AG04449 (cell line): ENCODE results near the gene RPL21.

ENCODE experiments used
- CTCF ChIA-PET: fragments of 350-600 bp; formaldehyde crosslinking; extraction: SDS; loops from one replicate; lab custom pipeline; 2021; ENCODE audit warnings: antibody characterized with exemption; lab: Yijun Ruan, JAX
- POLR2A ChIA-PET: fragments of 400-600, 350-600 bp; formaldehyde crosslinking; extraction: SDS; loops from one replicate; lab custom pipeline; 2020; ENCODE audit warnings: antibody characterized with exemption, inconsistent platforms; lab: Yijun Ruan, JAX
- DNase-seq: peaks from one replicate; pipeline ENCODE4 v3.0.0-alpha.2; 2010; ENCODE audit warnings: low read depth, low spot score
- H3K4me3 ChIP-seq: 2 replicates; pipeline ENCODE4 v1.5.1; 2011; ENCODE audit warnings: low read depth, mild to moderate bottlenecking, control low read depth, low read length
- TF ChIP-seq, protein P1 (sequence below): IDR thresholded peaks from one replicate; pipeline ENCODE4 v1.5.1; 2011; ENCODE audit warnings: mild to moderate bottlenecking, moderate library complexity, low read length, control low read depth, inconsistent platforms; ENCODE audit not compliant: insufficient read depth; ENCODE audit errors: missing control alignments

The RPL21 gene

DNA sequence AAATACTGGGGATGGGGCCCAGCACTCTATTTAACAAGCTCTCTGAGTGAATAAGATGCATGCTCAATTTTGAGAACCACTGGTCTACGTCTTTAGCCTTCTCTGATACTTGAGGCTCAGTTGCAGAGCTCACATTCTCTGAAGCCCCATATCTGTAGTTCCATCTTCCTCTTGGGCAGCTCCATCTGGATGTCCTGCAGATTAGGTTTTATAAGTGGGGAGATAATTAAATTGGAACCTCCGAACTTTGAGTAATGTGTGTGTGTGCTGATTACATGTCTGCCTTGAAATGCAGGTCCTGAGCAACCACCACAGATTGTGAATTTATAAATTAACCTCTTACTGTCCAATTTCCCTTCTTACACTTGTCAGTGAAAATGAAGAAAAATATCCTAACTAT is 12.1 kb downstream of the RPL21 start:
- POLR2A ChIA-PET = no interaction called here
- no peak for DNase-seq
- TF ChIP-seq, protein P1, sequence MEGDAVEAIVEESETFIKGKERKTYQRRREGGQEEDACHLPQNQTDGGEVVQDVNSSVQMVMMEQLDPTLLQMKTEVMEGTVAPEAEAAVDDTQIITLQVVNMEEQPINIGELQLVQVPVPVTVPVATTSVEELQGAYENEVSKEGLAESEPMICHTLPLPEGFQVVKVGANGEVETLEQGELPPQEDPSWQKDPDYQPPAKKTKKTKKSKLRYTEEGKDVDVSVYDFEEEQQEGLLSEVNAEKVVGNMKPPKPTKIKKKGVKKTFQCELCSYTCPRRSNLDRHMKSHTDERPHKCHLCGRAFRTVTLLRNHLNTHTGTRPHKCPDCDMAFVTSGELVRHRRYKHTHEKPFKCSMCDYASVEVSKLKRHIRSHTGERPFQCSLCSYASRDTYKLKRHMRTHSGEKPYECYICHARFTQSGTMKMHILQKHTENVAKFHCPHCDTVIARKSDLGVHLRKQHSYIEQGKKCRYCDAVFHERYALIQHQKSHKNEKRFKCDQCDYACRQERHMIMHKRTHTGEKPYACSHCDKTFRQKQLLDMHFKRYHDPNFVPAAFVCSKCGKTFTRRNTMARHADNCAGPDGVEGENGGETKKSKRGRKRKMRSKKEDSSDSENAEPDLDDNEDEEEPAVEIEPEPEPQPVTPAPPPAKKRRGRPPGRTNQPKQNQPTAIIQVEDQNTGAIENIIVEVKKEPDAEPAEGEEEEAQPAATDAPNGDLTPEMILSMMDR = no peak
- H3K4me3 ChIP-seq = no peak overlapping the region
- CTCF ChIA-PET = interaction anchor here (0.6 to 3.8 kb wide), 4 partner anchors 9 to 278 kb away, joined by 3 to 16 read pairs (median 6); no protein-coding TSS in a partner anchor

DNA sequence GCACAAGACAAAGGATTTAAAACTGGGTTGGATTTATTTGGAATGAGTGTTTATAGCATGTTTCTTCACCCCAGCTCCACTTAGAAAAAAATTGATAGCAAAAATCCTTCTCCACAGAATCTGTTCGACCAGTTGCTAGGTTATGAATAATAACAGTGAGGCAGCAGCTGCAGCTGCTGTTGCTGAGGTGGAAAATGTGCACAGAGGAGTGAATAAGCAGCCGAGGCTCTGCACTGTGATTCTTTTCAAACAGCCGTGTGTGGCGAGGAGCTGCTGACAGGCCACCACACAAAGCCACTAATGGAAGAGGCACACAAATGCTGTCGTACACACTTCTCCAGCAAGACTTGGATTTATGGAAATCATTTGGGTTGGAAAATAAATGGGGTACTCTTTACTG is 12.8 kb downstream of the RPL21 start:
- ChIA-PET POLR2A (no interaction called here), CTCF (interaction anchor here (2.7 to 3.8 kb wide), 2 partner anchors 10 to 279 kb away, joined by 7 to 16 read pairs; no protein-coding TSS in a partner anchor)
- no peak overlapping the region for H3K4me3 ChIP-seq
- TF ChIP-seq, protein P1 = no peak
- no peak for DNase-seq

DNA sequence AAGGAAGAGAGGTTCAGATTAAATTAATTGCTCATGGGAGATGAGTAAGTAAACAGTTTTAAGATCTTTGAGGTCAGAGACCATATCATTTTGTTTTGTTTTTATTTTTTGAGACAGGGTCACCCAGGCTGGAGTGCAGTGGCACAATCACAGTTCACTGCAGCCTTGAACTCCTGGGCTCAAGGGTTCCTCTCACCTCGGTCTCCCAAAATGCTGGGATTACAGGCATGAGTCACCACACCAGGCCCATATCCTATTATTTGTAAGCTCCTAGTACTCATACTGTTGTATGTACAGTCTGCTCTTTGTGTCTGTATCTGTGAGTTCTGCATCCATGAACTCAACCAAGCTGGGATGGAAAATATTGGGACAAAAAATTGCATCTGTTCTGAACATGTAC is 13.3 kb downstream of the RPL21 start:
- no peak for DNase-seq
- POLR2A ChIA-PET = no interaction called here
- TF ChIP-seq, protein P1 = no peak
- CTCF ChIA-PET = interaction anchor here (1.1 to 3.8 kb wide), 3 partner anchors 10 to 280 kb away, joined by 3 to 16 read pairs (median 7); no protein-coding TSS in a partner anchor
- H3K4me3 ChIP-seq = no peak overlapping the region

DNA sequence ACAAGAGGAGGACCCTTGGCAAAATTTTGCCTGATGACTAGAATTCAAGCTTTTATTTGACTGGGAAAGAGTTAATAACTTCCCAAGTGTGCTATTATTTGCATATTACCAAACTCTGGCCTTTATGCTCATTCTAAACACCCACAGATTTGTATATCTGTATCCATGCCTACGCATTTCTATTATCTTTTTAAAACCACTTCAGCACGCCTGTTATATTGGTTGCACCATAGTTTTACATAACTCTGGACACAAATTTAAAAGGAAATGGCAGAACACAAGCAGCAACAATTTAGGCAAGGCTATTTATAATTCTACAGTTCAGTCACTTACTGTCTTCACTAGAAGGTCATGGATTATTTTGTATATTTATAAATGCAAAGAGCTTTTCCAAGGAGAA is 15.6 kb downstream of the RPL21 start:
- TF ChIP-seq, protein P1 = no peak
- DNase-seq = no peak
- ChIA-PET CTCF (interaction anchor here (1.0 to 1.4 kb wide), 4 partner anchors 9 to 281 kb away, joined by 3 to 5 read pairs (median 4); no protein-coding TSS in a partner anchor), POLR2A (no interaction called here)
- H3K4me3 ChIP-seq = no peak overlapping the region

DNA sequence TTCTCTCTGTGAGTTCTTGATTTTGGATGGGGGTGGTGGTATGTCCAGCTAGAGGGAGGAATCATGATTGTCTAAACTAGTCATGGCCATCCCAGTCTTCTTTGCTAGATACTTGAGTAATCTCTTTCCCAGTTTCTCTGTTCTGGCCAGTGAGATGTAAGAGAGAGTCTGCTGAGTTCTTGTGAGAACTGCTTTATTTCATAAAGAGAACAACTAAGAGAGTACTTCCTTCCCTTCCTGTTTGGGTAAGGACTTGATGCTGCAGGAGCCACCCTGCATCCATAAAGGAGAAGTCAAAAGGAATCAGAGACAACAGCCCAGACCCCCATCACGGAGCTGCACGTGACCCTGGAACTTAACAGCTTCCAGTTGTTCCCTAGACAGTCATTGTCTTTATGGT is 16.2 kb downstream of the RPL21 start:
- POLR2A ChIA-PET = no interaction called here
- CTCF ChIA-PET = interaction anchor here (1.0 to 1.4 kb wide), 4 partner anchors 10 to 282 kb away, joined by 3 to 5 read pairs (median 4); no protein-coding TSS in a partner anchor

DNA sequence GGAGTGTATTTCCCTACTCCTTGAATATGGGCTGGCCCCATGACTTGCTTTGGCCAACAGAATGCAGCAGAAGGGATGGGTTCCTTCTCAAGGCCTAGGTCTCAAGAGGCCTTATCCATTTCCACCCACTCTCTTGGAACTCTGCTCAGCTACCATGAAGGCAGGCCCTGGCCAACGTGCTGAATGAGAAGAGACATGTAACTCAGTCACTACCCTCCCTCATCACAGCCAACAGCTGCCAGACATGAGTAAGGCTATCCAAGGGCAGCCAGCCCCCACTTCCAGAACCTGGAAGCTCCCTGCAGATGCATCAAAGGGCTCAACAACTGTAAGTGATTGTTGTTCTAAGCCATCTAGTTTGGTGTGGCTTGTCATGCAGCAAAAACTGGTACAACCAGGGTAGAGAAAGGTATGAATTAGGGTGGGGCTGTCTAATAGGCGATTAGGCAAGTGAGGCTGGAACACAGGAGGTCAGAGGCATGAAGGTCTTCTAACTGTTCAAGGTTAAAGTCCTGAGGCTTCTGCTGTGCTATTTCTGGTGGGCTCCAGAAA is 17.8 kb downstream of the RPL21 start:
- ChIA-PET CTCF (interaction anchor here (1.0 kb wide), 1 partner anchor 284 kb away, joined by 4 read pairs; no protein-coding TSS in a partner anchor), POLR2A (no interaction called here)
- TF ChIP-seq, protein P1 = no peak
- no peak overlapping the region for H3K4me3 ChIP-seq
- DNase-seq = no peak

More for the DNA sequence above, 16.2 kb downstream of the RPL21 start:
- no peak for DNase-seq
- no peak overlapping the region for H3K4me3 ChIP-seq
- TF ChIP-seq, protein P1 = no peak
